GM18511 (cell line): ENCODE measurements around the gene MED20.

Source experiments
- ATAC-seq: cut with Tn5 transposase; IDR thresholded peaks from one replicate; pipeline ENCODE4 v1.9.1; 2021; ENCODE audit warnings: mild to moderate bottlenecking, moderate library complexity; ENCODE audit not compliant: unreplicated experiment

The MED20 gene

DNA sequence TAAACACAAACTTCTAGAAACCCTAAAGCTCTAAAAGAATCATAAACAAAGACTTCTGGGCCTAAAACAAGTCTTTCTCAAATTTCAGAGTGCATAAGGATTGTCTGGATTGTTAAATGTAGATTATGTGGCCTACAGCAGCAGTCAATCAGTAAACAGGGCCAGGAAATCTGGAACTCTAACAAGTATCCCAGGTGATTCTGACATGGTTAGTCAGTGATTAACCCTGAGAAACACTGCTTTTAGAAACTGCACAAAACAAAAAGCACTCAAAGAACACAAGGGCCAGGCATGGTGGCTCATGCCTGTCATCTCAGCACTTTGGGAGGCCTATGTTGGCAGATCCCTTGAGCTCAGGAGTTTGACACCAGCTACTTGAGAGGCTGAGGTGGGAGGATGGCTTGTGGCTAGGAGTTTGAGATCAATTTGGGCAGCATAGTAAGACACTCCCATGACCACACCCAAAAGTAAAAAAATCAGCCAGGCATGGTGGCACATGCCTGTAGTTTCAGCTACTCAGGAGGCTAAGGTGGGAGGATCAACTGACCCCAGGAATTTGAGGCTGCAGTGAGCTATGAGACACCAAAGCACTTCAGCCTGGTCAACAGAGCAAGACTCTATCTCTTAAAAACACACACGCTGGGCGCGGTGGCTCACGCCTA, 5.9 kb downstream of the MED20 start:
- no peak for ATAC-seq

DNA sequence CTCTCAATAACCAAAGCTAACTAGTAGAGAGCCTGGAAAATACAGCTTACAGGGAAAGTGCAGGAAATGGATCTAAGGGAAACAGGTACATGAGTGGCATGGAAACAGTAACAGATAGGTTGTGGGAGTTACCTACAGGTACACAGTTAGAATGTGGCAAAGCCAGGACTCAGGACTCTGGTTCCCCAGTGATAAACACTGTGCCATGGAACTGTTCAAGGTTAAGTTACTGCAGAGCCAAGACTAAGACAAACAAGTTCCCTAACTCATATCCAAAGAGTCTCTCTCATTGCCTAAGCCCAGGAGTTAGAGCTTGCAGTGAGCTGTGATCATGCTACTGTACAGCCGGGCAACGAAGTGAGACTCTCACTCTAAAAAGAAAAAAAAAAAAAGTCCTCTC, 6.6 kb downstream of the MED20 start:
- no peak for ATAC-seq

DNA sequence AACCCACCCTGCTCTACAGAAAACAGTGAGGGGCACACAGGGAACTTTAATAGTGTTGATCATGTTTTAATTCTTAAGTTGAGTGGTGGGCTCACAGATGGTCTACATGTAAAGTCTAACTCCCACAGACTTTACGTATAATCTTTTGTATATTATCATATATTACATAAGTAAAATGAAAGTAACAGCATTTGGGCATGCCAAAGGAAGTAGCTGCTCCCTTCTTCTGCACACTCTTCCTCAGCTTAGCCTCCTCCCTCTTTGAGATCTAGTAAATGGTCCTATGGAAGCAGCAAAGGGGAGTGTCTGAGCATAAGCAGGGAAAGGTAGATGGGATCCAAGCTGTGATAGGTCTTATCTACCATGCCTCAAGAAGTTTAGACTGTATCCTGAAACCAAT, 11.2 kb downstream of the MED20 start:
- no peak for ATAC-seq

DNA sequence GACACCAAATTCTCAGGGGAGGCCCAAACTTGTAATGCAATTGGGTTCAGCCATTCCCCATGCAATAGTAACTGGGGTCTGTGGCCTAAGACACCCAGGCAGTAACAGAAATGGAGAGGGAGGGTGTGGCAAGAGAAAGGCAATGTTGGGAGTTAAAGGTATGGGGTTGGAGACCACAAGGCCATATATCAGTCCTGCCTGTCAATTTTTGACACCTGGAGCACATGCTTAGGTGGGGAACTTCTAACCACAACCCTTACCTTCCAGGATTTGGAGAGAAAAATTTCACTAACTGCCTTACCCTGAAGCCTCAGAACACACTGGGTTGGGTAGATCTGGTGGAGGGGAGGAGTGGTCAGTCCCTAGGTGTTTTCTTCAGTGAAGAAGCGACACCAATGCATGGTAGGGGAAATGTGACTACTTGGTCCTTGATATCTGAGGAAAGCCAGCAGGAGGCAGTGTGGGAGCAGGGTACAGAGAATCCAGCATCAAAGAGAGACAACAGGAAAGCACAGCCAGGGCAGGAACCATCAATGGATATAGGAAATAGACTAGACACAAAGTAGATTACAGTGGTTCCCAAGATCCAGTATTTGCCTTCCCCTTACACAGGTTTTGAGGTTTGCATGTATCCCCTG, 18.9 kb downstream of the MED20 start:
- no peak for ATAC-seq

DNA sequence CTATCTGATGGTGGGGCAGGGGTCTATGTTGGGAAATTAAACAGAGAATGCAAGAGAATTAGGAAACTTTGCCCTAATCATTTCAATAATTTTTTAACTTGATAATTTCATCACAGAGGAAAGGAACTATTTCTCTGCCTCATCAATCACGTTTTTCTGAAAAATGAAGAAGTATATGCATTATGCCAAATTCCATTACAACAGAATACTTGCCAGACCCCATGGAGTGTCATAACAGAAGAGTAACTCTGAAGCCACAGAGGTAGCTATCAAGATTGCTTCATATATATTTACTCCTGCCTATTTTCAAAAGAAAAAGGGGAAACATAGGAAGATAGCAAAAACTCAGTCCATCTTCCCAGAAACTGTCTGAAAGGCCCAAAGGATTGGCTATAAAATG, 20.1 kb downstream of the MED20 start:
- no peak for ATAC-seq

DNA sequence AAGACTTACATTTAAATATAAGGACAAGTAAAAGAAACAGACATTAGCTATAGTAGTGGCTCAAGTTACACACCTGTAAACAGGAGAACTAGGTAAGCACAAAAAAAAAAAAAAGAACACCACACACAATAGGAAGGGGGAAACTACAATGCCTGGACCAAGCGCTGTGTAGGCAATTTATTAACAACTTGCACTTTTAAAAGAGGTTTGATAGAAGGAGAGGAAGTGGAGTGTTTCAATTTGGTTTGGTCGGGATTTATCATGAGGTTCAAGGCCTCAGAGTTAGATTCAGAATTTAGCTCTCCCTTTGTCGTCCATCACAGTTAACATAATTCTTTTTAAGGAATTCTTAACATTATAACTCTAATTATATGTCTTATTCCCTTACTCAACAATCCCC, 24.7 kb downstream of the MED20 start:
- no peak for ATAC-seq

DNA sequence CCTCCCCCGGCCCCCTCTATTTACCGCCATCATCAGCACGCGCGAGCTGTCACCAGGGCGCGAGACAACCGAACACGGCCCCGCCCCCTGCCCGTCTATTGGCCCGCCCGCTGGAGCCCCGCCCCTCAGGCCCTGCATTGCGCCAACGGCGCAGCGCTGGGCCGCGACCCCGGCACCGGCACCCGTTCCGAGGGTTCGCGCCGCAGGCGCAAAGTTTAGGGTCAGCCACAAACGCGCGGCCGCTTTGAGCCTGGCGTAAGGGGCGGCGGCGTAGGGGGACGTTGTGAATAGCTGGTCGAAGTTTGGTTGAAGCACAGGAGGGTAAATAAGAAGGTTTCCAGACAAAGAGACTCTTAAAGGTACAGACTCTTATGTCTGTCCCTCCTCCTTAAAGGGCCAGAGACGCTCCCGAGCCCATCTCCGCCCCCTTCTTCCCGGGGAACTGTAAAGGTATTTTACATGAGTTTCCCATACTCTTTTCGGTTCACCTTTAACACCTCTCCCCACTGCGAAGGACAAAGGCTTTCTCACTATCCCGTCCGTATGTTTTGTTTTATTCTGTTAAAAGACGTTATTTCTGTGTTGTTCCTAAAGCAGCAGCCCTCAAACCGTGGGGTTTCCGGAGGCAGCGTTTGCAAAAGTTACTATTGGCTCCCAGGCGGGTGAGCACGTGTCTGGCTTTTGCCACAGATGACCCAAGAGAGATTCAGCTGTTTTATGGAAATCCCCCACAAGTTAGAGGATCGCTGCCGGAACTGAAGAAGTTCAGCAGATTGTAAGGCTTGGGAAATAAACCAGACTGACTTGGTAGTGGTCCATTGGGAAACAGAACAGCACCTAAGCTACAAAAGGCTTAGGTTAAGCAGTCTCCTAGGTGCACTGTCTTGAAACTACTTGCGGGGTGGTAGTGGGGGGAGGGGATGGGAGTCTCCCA, 25.4 kb downstream of the MED20 start, which contains the start of gene USP49:
Gene USP49, minus strand, starts transcription at position 76 of the 934 bp plus-strand sequence. CDS start 88,392 bp downstream, outside the sequence.
- peak; percentile 89 for ATAC-seq

DNA sequence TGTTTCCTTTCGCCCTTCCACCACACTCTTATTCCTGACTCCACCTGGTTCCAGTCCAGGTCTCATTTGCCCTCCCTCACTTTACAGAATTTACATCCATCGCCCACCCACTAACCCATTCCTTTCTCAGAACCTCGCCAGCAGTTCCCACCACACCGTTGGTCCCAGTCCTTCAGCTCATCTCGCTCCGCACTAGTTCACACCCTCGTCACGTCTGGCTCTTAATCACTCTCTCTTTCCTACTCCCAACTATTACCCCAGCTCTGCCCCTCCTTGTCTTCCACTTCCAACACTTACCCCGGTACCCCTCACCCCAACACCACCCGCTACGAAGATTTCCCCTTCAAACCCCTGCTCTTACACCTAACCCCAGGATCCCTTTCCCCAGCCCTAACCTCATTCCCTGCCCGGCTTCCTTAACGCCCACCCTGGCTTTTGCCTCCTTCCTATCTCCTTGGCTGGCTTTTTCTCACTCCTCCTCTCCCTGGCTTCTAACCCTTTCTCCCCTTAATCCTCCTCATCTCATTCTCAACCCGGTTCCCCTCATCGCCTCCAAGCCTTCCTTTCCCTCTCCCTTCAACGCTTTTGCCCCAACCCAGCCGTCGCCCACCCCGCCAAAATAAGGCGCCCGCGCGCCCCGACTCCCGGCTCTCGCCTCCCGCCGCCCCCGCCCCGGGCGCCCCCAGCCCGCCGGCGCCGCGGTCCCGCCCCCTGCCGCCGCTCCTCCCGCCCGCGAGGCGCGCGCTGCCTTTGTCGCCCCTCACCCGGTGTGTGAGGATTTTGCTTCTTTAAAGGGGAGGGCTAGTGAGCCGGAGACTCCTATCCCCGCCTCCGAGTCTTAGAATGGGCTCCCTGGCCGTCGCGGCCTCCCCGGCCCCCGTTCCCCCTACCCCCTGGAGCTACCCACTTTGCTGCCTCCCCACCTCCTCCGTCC, 26.3 kb downstream of the MED20 start:
- peak; percentile 35 for ATAC-seq

DNA sequence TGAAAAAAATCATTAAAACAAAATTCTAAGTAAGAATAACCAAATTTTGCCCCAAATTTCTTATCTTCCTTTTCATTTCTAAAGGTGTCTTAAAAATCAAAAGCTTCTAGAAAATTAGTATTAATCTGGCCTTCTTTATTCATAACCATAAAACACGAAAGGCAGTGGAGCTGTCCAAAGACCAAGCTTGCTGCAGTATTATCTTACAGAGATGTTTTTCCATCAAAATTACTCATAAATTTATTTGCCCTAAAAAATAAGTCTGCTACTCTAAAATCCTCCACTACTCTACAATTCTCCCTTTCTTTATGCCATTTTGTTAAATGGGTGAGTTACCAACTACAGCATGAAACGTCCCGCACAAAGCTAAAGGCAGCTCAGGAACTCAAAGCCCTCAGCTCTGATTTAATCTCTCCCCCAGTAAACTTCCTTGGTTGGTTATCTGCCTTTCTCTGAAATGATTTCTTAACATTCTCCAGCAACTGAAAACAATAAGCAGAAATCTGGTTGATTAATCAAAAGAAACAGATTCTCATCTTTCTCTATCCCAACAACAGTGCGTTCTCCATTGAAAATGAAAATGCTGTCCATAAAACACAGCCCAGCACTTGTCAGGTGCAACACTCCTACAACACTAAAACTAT, 27.9 kb downstream of the MED20 start:
- no peak for ATAC-seq

DNA sequence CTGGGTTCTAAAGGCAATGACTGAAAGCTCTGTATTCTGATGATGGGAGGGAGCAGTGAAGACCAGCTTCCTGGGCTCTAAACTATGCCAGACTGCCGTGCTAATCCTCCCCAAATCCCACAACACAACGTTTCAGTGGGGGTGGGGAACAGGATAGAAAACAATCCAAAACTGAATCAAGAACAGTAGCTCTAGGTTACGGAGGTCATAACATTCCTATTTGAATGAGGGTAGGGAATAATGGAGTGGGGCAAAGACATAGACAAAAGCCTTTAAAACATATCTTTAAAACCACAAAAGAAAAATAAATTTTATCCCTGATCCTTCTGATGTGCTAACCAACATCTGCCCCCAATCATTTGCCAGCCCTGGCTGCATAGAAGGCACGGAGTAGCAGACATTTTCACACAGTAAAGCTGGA, 33.6 kb downstream of the MED20 start:
- ATAC-seq, result no peak

DNA sequence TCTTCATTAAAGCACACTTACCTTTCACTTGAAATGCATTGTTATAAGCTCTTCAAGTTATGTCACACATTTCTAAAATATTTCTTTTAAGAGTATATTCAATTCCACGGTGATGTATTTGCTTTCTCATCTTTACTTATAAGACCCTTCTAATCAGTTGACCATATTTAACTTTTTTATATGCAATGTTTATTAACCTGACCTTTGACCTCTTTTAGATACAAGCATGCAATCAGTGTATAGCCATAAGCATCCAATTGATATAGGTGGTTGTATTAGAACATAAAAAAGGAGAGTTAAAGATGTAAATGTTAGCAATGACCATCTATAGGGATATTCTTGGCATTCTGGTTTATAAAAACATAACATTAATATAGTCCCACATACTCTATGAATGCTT, 35.0 kb downstream of the MED20 start:
- no peak for ATAC-seq

DNA sequence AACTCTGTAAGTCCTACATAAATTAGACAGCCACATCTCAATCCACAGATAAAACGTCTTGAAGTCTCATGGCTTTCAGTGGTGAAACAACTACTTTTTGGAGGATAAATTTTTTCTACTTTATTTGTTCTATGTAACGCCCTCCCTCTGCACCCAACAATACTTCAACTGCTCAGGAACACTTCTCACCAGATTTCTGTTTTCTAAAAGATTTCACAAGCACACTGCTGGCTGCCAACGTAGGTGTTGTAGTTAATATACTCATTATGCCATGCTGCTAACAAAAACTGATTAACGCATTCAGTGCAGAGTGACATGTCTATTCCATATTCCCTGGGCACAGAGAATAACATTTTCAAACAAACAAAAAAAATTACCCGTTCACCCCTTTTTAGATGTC, 36.0 kb downstream of the MED20 start:
- ATAC-seq, result no peak

DNA sequence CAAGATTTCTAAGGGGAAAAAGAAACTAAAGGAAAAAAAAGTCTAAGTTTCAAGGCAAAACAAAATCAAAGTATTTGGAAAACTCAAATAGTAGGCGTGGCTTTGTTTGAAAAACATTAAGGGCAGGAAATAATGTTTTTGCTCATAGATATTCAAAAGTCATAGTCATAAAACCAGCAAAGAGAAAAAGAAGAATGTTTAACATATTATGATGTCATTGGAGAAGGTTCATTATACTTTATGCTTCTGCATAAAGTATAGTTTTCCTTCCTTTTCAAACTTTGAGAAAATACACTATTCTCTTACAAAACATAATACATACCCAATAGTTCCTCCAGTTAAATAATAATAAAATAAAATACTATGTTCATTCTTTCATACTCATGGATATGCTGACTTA, 39.4 kb downstream of the MED20 start:
- no peak for ATAC-seq

DNA sequence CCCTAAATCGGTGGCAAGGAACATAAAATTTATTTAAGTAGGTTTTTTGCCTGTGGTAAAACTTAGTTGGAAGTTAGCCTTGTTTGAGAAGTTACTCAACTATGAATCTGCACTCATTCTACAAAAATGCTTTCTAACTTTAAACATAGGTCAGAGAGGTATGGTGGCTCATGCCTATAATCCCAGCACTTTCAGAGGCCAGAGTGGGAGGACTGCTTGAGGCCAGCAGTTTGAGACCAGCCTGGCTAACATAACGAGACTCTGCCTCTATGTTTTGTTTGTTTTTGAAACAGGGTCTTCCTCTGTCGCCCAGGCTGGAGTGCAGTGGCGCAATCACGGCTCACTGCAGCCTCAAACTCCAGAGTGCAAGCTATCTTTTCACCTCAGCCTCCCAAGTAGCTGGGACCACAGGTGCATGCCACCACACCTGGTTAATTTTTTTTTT, 42.0 kb downstream of the MED20 start:
- ATAC-seq, result no peak

DNA sequence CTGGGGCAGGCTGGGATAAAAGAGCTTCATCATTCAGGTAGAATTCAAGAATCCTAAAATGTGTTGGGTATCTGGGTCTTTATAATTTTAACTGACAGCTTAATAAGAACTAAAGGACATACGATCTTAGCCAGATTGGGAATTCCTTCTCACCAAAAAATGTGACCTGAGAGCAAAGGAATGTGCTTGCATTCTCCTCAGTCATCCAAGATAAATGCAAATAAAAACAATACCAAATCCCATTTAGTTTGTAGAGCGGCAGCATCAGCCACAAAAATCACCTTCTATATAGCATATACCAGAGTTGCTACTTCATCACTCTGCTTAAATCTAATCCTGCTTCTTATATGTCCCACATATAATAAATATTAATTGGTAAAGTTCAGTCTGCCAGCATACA, 42.7 kb downstream of the MED20 start:
- no peak for ATAC-seq

DNA sequence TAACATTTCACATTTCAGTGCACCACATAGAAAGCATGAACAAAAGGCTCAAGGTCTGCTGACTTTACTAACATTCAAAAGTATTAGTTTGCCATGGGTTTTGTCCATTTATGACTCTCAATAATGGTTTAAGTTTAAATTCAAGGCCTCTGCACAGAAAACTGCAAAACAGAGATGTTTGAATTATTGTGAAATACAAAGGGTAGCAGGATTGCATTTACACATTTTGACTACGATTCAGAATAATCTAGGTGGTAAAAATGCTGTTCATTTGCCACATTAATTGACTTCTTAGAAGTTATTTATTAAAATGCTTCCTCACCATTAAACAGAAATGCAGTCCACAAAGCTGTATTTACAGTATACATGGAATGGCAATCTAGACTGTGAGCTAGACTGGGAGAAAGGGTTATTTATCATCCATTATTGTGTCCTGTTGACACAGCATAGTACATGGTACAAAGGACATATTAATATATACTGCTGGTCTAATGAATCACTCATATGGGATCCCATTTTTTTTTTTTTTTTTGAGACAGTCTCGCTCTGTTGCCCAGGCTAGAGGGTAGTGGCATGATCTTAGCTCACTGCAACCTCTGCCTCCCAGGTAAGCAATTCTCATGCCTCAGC, 43.8 kb downstream of the MED20 start:
- no peak for ATAC-seq

DNA sequence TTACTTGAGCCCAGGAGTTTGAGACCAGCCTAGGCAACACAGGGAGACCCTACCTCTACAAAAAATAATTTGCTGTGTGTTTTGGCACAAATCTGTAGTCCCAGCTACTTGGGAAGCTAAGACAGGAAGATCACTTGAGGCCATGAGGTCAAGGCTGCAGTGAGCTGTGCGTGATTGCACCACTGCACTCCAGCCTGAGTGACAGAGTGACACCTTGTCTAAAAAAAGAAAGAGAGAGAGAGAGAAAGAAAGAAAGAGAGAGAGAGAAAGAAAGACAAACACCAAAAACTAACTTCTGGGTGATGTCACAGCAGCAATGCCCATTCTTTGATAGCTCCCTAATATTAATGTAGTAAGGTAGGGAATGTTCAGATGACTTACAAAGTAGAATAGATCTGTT, 46.2 kb downstream of the MED20 start:
- no peak for ATAC-seq

DNA sequence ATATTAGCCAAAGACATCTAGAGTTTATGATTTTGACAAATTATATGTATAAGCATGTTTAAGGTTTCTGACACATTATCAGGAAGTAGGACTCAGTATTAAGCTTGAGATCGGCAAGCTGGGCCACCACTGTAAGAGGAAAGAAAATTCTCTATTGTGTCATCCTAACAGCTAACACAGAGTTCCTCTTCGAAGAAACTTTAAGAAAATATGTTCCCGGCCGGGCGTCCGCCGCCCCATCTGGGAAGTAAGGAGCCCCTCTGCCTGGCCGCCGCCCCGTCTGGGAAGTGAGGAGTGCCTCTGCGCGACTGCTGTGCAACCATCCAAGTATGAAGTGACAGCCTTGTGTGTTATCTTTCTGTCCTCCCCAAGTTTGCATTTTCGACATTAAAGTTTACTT, 48.8 kb downstream of the MED20 start:
- ATAC-seq, result no peak

DNA sequence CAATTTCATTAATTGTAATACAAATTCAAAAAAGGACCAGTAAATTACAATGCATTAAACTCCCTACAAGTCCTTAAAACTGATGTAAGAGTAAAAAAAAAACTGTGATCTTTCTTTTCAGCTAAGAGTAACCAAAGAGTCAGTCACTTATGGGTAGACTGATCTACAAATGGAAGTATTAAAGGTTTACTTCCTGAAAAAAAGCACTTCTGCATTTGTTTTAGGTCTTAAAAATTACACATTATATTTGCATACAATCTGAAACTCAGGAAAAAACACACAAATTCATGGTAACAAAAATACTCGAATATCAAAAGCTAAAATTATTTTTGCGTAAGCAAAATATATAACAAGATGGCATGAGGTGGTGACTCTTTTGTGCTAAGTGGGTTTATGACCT, 49.2 kb downstream of the MED20 start:
- ATAC-seq, result no peak

DNA sequence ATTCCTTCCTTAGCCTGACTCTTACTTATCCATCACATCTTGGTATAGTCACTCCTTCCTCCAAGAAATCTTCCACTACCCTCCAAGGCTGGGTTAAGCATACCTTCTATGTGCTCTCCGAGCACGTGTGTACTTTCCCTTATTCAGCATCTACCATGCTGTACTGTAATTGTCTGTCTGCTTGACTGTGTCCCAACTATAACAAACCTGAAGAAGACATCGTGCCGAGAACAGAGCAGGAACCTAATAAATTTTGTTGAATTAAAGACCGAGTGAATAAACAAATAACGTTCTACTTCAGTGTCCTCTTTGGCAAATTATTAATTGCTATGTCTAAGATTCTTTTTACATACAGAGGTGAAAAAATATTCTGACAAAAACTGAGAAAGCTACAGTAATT, 61.6 kb downstream of the MED20 start:
- no peak for ATAC-seq
